Neural progenitor cell (in vitro differentiated cells): Measurements from ENCODE around the gene MKRN2OS. TPM values are rescaled to one million over a fixed set of nuclear protein-coding genes. Genes with fewer than 3 reads are reported as not detected.

Experiments used
- DNase-seq: peaks from one replicate; pipeline ENCODE4 v3.0.0-alpha.2; 2016; ENCODE audit warnings: low spot score
- H2AFZ ChIP-seq: fragments of 200-600 bp; sonication (generic); replicated peaks from 2 replicates; pipeline ENCODE4 v1.6.1; 2016; ENCODE audit warnings: antibody characterized with exemption
- H3F3A ChIP-seq: fragments of 200-600 bp; sonication (generic); 2 replicates; pipeline ENCODE4 v1.6.1; 2016; ENCODE audit warnings: antibody characterized with exemption, low read depth
- H3K27ac ChIP-seq: fragments of 200-600 bp; sonication (generic); 2 replicates; pipeline ENCODE4 v1.5.1; 2016; ENCODE audit warnings: mild to moderate bottlenecking
- H3K27me3 ChIP-seq: fragments of 200-600 bp; sonication (generic); 2 replicates; pipeline ENCODE4 v1.6.1; 2016; ENCODE audit warnings: mild to moderate bottlenecking, moderate library complexity
- H3K36me3 ChIP-seq: fragments of 200-600 bp; sonication (generic); 2 replicates; pipeline ENCODE4 v1.5.1; 2016
- H3K4me1 ChIP-seq: fragments of 200-600 bp; sonication (generic); 2 replicates; pipeline ENCODE4 v1.6.1; 2016; ENCODE audit warnings: mixed run types
- H3K4me2 ChIP-seq: fragments of 200-600 bp; sonication (generic); 2 replicates; pipeline ENCODE4 v1.6.1; 2016
- H3K4me3 ChIP-seq: fragments of 200-600 bp; sonication (generic); 2 replicates; pipeline ENCODE4 v1.5.1; 2016
- H3K79me2 ChIP-seq: fragments of 200-600 bp; sonication (generic); 2 replicates; pipeline ENCODE4 v1.6.1; 2016; ENCODE audit warnings: low read depth
- H3K9ac ChIP-seq: fragments of 200-600 bp; sonication (generic); 2 replicates; pipeline ENCODE4 v1.6.1; 2016
- H3K9me3 ChIP-seq: fragments of 200-600 bp; sonication (generic); 2 replicates; pipeline ENCODE4 v1.5.1; 2016; ENCODE audit warnings: low read depth
- H4K20me1 ChIP-seq: fragments of 200-600 bp; sonication (generic); 2 replicates; pipeline ENCODE4 v1.6.1; 2016; ENCODE audit warnings: low read depth
- H3K27ac Mint-ChIP-seq: 3 replicates; pipeline ENCODE4 v1.8.0; 2021; ENCODE audit warnings: mixed read lengths
- H3K27me3 Mint-ChIP-seq: 2 replicates; pipeline ENCODE4 v1.8.0; 2022; ENCODE audit warnings: low read depth, mild to moderate bottlenecking, inconsistent platforms, moderate library complexity, mixed read lengths; ENCODE audit not compliant: insufficient read depth
- H3K36me3 Mint-ChIP-seq: 3 replicates; pipeline ENCODE4 v1.8.0; 2021; ENCODE audit warnings: mixed read lengths
- H3K4me1 Mint-ChIP-seq: 3 replicates; pipeline ENCODE4 v1.8.0; 2021; ENCODE audit warnings: mixed read lengths
- H3K4me3 Mint-ChIP-seq: 3 replicates; pipeline ENCODE4 v1.8.0; 2021; ENCODE audit warnings: mild to moderate bottlenecking, moderate library complexity, mixed read lengths
- H3K9me3 Mint-ChIP-seq: 3 replicates; pipeline ENCODE4 v1.8.0; 2020; ENCODE audit warnings: mixed read lengths
- EZH2 ChIP-seq: fragments of 200-600 bp; sonication (generic); IDR thresholded peaks from 2 replicates; pipeline ENCODE4 v1.6.1; 2017; ENCODE audit warnings: antibody characterized with exemption, mild to moderate bottlenecking, moderate library complexity
- EZH2phosphoT487 ChIP-seq: fragments of 200-600 bp; sonication (generic); IDR thresholded peaks from 2 replicates; pipeline ENCODE4 v1.6.1; 2017; ENCODE audit warnings: antibody characterized with exemption
- total RNA-seq: library from RNA; depleted of rRNA; stranded (reverse); fragments of >200 nt; gene quantifications from 2 replicates; pipeline ENCODE4 v1.2.3, GENCODE V29; 2015; ENCODE audit warnings: low replicate concordance
- TF ChIP-seq, protein P1 (sequence below): fragments of 200-600 bp; sonication (generic); IDR thresholded peaks from 2 replicates; pipeline ENCODE4 v1.5.1; 2017; ENCODE audit warnings: antibody characterized with exemption, mild to moderate bottlenecking

Gene MKRN2OS
- total RNA-seq, 1 donor from 2014 or later: not detected

GRCh38 chr3:12586403-12586802 is 41.1 kb upstream of the MKRN2OS start:
- peaks cover 28% of the 10 kb centered on the region for H3K36me3 Mint-ChIP-seq
- TF ChIP-seq EZH2 (no peak), EZH2phosphoT487 (no peak)
- TF ChIP-seq, protein P1, sequence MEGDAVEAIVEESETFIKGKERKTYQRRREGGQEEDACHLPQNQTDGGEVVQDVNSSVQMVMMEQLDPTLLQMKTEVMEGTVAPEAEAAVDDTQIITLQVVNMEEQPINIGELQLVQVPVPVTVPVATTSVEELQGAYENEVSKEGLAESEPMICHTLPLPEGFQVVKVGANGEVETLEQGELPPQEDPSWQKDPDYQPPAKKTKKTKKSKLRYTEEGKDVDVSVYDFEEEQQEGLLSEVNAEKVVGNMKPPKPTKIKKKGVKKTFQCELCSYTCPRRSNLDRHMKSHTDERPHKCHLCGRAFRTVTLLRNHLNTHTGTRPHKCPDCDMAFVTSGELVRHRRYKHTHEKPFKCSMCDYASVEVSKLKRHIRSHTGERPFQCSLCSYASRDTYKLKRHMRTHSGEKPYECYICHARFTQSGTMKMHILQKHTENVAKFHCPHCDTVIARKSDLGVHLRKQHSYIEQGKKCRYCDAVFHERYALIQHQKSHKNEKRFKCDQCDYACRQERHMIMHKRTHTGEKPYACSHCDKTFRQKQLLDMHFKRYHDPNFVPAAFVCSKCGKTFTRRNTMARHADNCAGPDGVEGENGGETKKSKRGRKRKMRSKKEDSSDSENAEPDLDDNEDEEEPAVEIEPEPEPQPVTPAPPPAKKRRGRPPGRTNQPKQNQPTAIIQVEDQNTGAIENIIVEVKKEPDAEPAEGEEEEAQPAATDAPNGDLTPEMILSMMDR: no peak
- Histone ChIP-seq H3K27ac (no peak overlapping the region), H3K4me1 (no peaks in the 10 kb centered on the region), H3K9ac (no peak overlapping the region), H3K4me2 (no peak overlapping the region), H2AFZ (no peak overlapping the region), H3K36me3 (no peaks in the 10 kb centered on the region), H3K79me2 (no peaks in the 10 kb centered on the region), H3K27me3 (no peaks in the 10 kb centered on the region), H3F3A (peaks cover 11% of the 10 kb centered on the region), H3K4me3 (no peak overlapping the region), H4K20me1 (no peaks in the 10 kb centered on the region), H3K9me3 (no peaks in the 10 kb centered on the region)
- H3K4me1 Mint-ChIP-seq: no peaks in the 10 kb centered on the region
- H3K27ac Mint-ChIP-seq: no peak overlapping the region
- no peaks in the 10 kb centered on the region for H3K9me3 Mint-ChIP-seq
- H3K27me3 Mint-ChIP-seq: peaks cover 2% of the 10 kb centered on the region
- no peak overlapping the region for H3K4me3 Mint-ChIP-seq
- DNase-seq: no peak

- Histone ChIP-seq H3K4me1 (no peaks in the 10 kb centered on the region), H3K9me3 (no peaks in the 10 kb centered on the region), H3K9ac (no peak overlapping the region), H3K4me3 (no peak overlapping the region), H2AFZ (no peak overlapping the region), H3K4me2 (no peak overlapping the region), H3K27me3 (no peaks in the 10 kb centered on the region), H3K79me2 (no peaks in the 10 kb centered on the region), H3F3A (peaks cover 11% of the 10 kb centered on the region), H3K36me3 (no peaks in the 10 kb centered on the region), H4K20me1 (no peaks in the 10 kb centered on the region), H3K27ac (peak overlapping the region; percentile 24)
- peaks cover 29% of the 10 kb centered on the region for H3K36me3 Mint-ChIP-seq
- H3K4me3 Mint-ChIP-seq: no peak overlapping the region
- no peak for DNase-seq
- peaks cover 2% of the 10 kb centered on the region for H3K27me3 Mint-ChIP-seq
- TF ChIP-seq EZH2 (no peak), EZH2phosphoT487 (no peak)
- TF ChIP-seq, protein P1: no peak
- no peak overlapping the region for H3K27ac Mint-ChIP-seq
- H3K4me1 Mint-ChIP-seq: no peaks in the 10 kb centered on the region
- no peaks in the 10 kb centered on the region for H3K9me3 Mint-ChIP-seq
Measured at GRCh38 chr3:12585970-12586369, 40.7 kb upstream of the MKRN2OS start.

DNA sequence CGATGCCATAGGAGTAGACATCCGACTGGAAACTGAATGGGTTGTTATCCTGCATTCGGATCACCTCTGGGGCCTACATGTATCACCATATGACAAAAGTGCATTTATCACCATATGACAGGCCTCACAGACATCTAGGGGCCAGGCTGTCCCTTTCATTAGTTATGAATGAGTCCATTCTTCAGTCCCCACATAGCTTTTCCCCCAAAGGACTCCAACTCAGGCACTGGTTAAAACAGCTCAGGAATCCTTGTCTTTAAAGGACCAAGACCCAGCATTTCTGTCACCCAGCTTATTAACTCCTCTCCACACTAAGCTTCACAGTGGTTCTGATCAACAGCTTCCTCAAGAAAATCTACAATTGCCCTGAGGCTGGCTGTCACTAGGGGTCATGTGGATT is 39.9 kb upstream of the MKRN2OS start:
- H3K27ac ChIP-seq: no peak overlapping the region
- TF ChIP-seq, protein P1: no peak
- TF ChIP-seq EZH2 (no peak), EZH2phosphoT487 (no peak)
- no peaks in the 10 kb centered on the region for H3K4me1 Mint-ChIP-seq
- H3K4me3 Mint-ChIP-seq: no peak overlapping the region
- H4K20me1 ChIP-seq: no peaks in the 10 kb centered on the region
- H3K9me3 Mint-ChIP-seq: no peaks in the 10 kb centered on the region
- H3K27me3 Mint-ChIP-seq: peaks cover 2% of the 10 kb centered on the region
- H3K9ac ChIP-seq: no peak overlapping the region
- H3K27me3 ChIP-seq: no peaks in the 10 kb centered on the region
- peaks cover 30% of the 10 kb centered on the region for H3K36me3 Mint-ChIP-seq
- no peak overlapping the region for H2AFZ ChIP-seq
- no peak overlapping the region for H3K27ac Mint-ChIP-seq
- no peak overlapping the region for H3K4me2 ChIP-seq
- H3K9me3 ChIP-seq: no peaks in the 10 kb centered on the region
- no peaks in the 10 kb centered on the region for H3K36me3 ChIP-seq
- no peaks in the 10 kb centered on the region for H3K4me1 ChIP-seq
- DNase-seq: no peak
- peaks cover 11% of the 10 kb centered on the region for H3F3A ChIP-seq
- H3K79me2 ChIP-seq: no peaks in the 10 kb centered on the region
- no peak overlapping the region for H3K4me3 ChIP-seq
